GM20431 (cell line): ENCODE data around the gene C1QBP.
"Not testable (repeated sequence)": the region's sequence is repeated elsewhere in the genome, so short reads cannot be mapped to it uniquely, and the experiment has no call there.

Experiments
- in situ Hi-C: fragments of 300-500 bp; cut with MseI, MboI; formaldehyde crosslinking; loops from one replicate; pipeline ENCODE4 v1.15.0; 2020; ENCODE audit warnings: low sequenced_read_pairs; ENCODE audit not compliant: unreplicated experiment

The C1QBP gene

GRCh38 chr17:5434984-5435383 is 4.0 kb downstream of the C1QBP start:
- in situ Hi-C loops, result no loop called here

GRCh38 chr17:5431949-5432556 is 6.9 kb downstream of the C1QBP start:
- in situ Hi-C loops, result no loop called here

GRCh38 chr17:5431234-5431633 is 7.7 kb downstream of the C1QBP start:
- in situ Hi-C loops, result not testable (repeated sequence)

GRCh38 chr17:5430413-5430999 is 8.4 kb downstream of the C1QBP start:
- in situ Hi-C loops, result no loop called here

GRCh38 chr17:5429191-5429887 is 9.6 kb downstream of the C1QBP start:
- in situ Hi-C loops, result no loop called here

- in situ Hi-C loops, result no loop called here
Measured at GRCh38 chr17:5425826-5426225, 13.1 kb downstream of the C1QBP start.

GRCh38 chr17:5424909-5425308 is 14.0 kb downstream of the C1QBP start:
- in situ Hi-C loops, result no loop called here

GRCh38 chr17:5422505-5422904 is 16.4 kb downstream of the C1QBP start:
- in situ Hi-C loops, result no loop called here

- in situ Hi-C loops, result no loop called here
Measured at GRCh38 chr17:5419959-5420653, 18.8 kb downstream of the C1QBP start, which contains the start of gene RPAIN. RPAIN (plus strand) TSS chr17:5420182; CDS start chr17:5420211, 29 bp downstream.

GRCh38 chr17:5419356-5419958 is 19.5 kb downstream of the C1QBP start, which contains the start of gene NUP88:
NUP88 (minus strand) TSS chr17:5419662; CDS start chr17:5419650, 12 bp downstream.
- in situ Hi-C loops, result no loop called here

- in situ Hi-C loops, result no loop called here
Measured at GRCh38 chr17:5418858-5419355, 20.0 kb downstream of the C1QBP start.

- in situ Hi-C loops, result no loop called here
Measured at GRCh38 chr17:5416901-5417300, 22.1 kb downstream of the C1QBP start.

GRCh38 chr17:5413682-5414081 is 25.3 kb downstream of the C1QBP start:
- in situ Hi-C loops, result no loop called here

- in situ Hi-C loops, result no loop called here
Measured at GRCh38 chr17:5410594-5411272, 28.2 kb downstream of the C1QBP start.

- in situ Hi-C loops, result no loop called here
Measured at GRCh38 chr17:5408186-5408585, 30.8 kb downstream of the C1QBP start.

- in situ Hi-C loops, result no loop called here
Measured at GRCh38 chr17:5405400-5405799, 33.6 kb downstream of the C1QBP start.

- in situ Hi-C loops, result no loop called here
Measured at GRCh38 chr17:5399767-5400166, 39.2 kb downstream of the C1QBP start.

GRCh38 chr17:5396612-5397011 is 42.3 kb downstream of the C1QBP start:
- in situ Hi-C loops, result no loop called here

- in situ Hi-C loops, result no loop called here
Measured at GRCh38 chr17:5391678-5392077, 47.3 kb downstream of the C1QBP start.
